B cell (primary cell): ENCODE data around the gene MCEMP1. TPM values are rescaled to one million over a fixed set of nuclear protein-coding genes. Genes with fewer than 3 reads are reported as not detected.

ENCODE experiments used
- ATAC-seq: fragments of 200-7000 bp; cut with Tn5 transposase; one replicate; pipeline ENCODE4 v1.10.0; 2021; ENCODE audit warnings: low read depth, mild to moderate bottlenecking, moderate number of reproducible peaks, moderate library complexity
- CTCF ChIA-PET: fragments of 350-600 bp; sonication (Branson Sonifier 250); formaldehyde crosslinking; loops from one replicate; lab custom pipeline; 2021; ENCODE audit warnings: antibody characterized with exemption, inconsistent platforms; lab: Charles Lee
- POLR2A ChIA-PET: fragments of 350-600 bp; sonication (Branson Sonifier 250); formaldehyde crosslinking; loops from one replicate; lab custom pipeline; 2021; ENCODE audit warnings: antibody characterized with exemption; lab: Charles Lee
- DNase-seq: peaks from one replicate; pipeline ENCODE4 v3.0.0; 2013
- H2AFZ ChIP-seq: 2 replicates; pipeline ENCODE4 v1.6.1; 2012; ENCODE audit warnings: mild to moderate bottlenecking, low read depth, low read length; ENCODE audit not compliant: insufficient read depth, poor library complexity, severe bottlenecking
- H3K27ac ChIP-seq, 2 donors: 1 replicate in 1 of 2; 2 replicates in 1 of 2; pipeline ENCODE4 v1.5.1; 2012 to 2013; ENCODE audit warnings: low read length in 2 of 2, mild to moderate bottlenecking in 2 of 2, moderate library complexity in 1 of 2
- H3K27me3 ChIP-seq, 4 experiments: fragments of 200-600 bp in 1 of 4; sonication (generic) in 1 of 4; replicated peaks in 1 of 4; 1 replicate in 2 of 4; 2 replicates in 2 of 4; pipeline versions ENCODE4 v1.6.1 to v1.7.0; 2013 to 2016; ENCODE audit warnings: low read length in 3 of 4, mild to moderate bottlenecking in 2 of 4, mixed read lengths in 1 of 4, moderate library complexity in 1 of 4; ENCODE audit not compliant: insufficient read depth in 4 of 4, control insufficient read depth in 3 of 4; ENCODE audit errors: control extremely low read depth in 1 of 4
- H3K36me3 ChIP-seq, 2 experiments: replicated peaks in 1 of 2; 1 replicate in 1 of 2; 2 replicates in 1 of 2; pipeline versions ENCODE4 v1.6.1 to v1.7.1; 2013; ENCODE audit warnings: low read length in 1 of 2; ENCODE audit not compliant: insufficient read depth in 2 of 2, control insufficient read depth in 1 of 2; ENCODE audit errors: control extremely low read depth in 1 of 2, extremely low read depth in 1 of 2
- H3K4me1 ChIP-seq, 2 donors: fragments of 200-600 bp in 1 of 2; sonication (generic) in 1 of 2; 1 replicate in 1 of 2; 2 replicates in 1 of 2; pipeline versions ENCODE4 v1.5.1 to v1.6.1; 2013 to 2017; ENCODE audit warnings: low read length in 2 of 2; ENCODE audit not compliant: control insufficient read depth in 2 of 2, insufficient read depth in 2 of 2
- H3K4me2 ChIP-seq: replicated peaks from 2 replicates; pipeline ENCODE3; 2012; ENCODE audit warnings: mild to moderate bottlenecking, low read depth, low read length; ENCODE audit not compliant: poor library complexity, severe bottlenecking
- H3K4me3 ChIP-seq, 5 experiments: fragments of 200-600 bp in 1 of 5; sonication (generic) in 1 of 5; 1 replicate in 3 of 5; 2 replicates in 2 of 5; pipeline versions ENCODE4 v1.5.1 to v1.7.0; 2011 to 2016; ENCODE audit warnings: low read length in 4 of 5, mild to moderate bottlenecking in 4 of 5, low read depth in 2 of 5, control low read depth in 1 of 5, moderate library complexity in 1 of 5; ENCODE audit not compliant: insufficient read depth in 1 of 5; ENCODE audit errors: control extremely low read depth in 1 of 5, extremely low read depth in 1 of 5
- H3K79me2 ChIP-seq: fragments of 200-600 bp; sonication (generic); one replicate; pipeline ENCODE4 v1.6.0; 2016; ENCODE audit warnings: low read length; ENCODE audit not compliant: control insufficient read depth, insufficient read depth
- H3K9ac ChIP-seq: fragments of 200-600 bp; sonication (generic); 2 replicates; pipeline ENCODE4 v1.6.1; 2017; ENCODE audit warnings: mild to moderate bottlenecking, low read length, moderate library complexity
- H3K9me3 ChIP-seq, 3 donors: one replicate each; pipeline versions ENCODE4 v1.6.1 to v1.7.1; 2013; ENCODE audit warnings: low read length in 2 of 3; ENCODE audit not compliant: control insufficient read depth in 2 of 3, insufficient read depth in 1 of 3; ENCODE audit errors: control extremely low read depth in 1 of 3
- H4K20me1 ChIP-seq: 2 replicates; pipeline ENCODE4 v1.6.0; 2012; ENCODE audit warnings: mild to moderate bottlenecking, low read length; ENCODE audit not compliant: insufficient read depth, control insufficient read depth, poor library complexity, severe bottlenecking
- H3K27ac Mint-ChIP-seq: one replicate; pipeline ENCODE4 v1.8.0; 2021; ENCODE audit warnings: mixed read lengths
- H3K27me3 Mint-ChIP-seq: one replicate; pipeline ENCODE4 v1.8.0; 2021; ENCODE audit warnings: mixed read lengths
- H3K4me1 Mint-ChIP-seq: one replicate; pipeline ENCODE4 v1.8.0; 2021; ENCODE audit warnings: mixed read lengths
- H3K4me3 Mint-ChIP-seq: one replicate; pipeline ENCODE4 v1.8.0; 2021; ENCODE audit warnings: mixed read lengths
- H3K9me3 Mint-ChIP-seq: one replicate; pipeline ENCODE4 v1.8.0; 2022; ENCODE audit warnings: mixed read lengths; ENCODE audit not compliant: insufficient read depth
- EZH2 ChIP-seq: IDR thresholded peaks from 2 replicates; pipeline ENCODE4 v1.6.1; 2012; ENCODE audit warnings: borderline replicate concordance, low read depth, mild to moderate bottlenecking, moderate library complexity, low read length; ENCODE audit not compliant: insufficient read depth, poor library complexity, severe bottlenecking
- WGBS: methylation state at CpG from one replicate; pipeline ENCODE4 v1.1.5; 2013; ENCODE audit warnings: missing lambda C conversion rate; ENCODE audit not compliant: insufficient coverage; 5-methylcytosine and 5-hydroxymethylcytosine counted together
- intact Hi-C: fragments of 100-400 bp; cut with micrococcal nuclease; formaldehyde crosslinking; loops from one replicate; pipeline ENCODE4 v1.10.0; 2022
- polyA plus RNA-seq: library from polyadenylated mRNA; depleted of rRNA; stranded (reverse); fragments of >200 nt; gene quantifications from 2 replicates; pipeline ENCODE4 v1.2.3, GENCODE V29; 2012
- total RNA-seq, 2 donors: library from RNA; stranded (reverse); fragments of 120-200 nt in 1 of 2; gene quantifications; 1 replicate in 1 of 2; 2 replicates in 1 of 2; pipeline versions ENCODE4 v1.2.3 to v1.2.4, GENCODE V29; 2013 to 2022
- TF ChIP-seq, protein P1 (sequence below): fragments of 200-600 bp; IDR thresholded peaks from one replicate; pipeline ENCODE4 v1.8.0; 2022; ENCODE audit warnings: antibody characterized with exemption, mild to moderate bottlenecking

Gene MCEMP1
- total and polyA plus RNA-seq, 2 donors (not counting 1 experiment from before 2014, with no cell fraction given), result 0.57 TPM; not detected in 1

DNA sequence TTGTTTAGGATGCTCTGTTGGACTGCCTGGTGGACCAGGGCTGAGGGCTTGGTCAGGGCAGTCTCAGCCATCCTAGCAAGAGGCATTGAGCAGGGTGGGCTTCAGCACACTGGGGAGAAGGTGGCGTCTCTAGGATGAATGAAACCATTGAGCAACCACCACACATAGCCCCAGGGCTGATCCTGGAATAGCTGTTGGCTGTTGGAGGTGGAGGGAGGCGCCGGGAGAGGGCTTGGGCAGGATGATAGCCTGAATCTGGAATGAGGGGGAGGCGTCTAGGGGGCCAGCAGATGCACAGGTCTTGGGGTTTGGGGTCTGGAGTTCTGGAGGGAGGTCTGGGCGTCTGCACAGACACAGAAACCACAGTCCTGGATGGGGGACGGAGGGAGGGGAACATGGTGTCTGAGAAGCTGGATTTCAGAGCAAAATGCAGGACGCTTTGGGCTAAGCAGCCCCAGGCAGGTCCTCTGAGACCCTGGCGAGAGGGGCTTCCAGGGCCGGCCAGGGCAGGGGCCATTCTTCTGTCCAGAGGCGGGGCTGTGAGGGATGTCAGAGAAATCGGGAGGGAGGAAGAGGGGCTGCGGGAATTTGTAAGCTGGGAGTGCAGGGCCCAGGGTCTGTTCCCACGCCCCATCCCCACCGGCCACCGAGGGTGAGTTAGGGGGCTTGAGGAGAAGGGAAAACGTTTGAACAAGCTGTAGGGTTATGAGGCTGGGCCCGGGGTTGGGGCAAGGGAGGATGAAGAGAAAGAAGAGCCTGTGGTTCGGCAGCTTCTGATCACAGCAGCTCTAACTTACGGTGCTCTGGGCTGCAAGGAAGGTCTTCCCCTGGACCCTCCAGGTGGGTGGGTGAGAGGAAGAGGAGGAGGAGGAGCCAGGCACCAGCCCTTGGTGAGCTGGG, 8.9 kb downstream of the MCEMP1 start:
- H3K9me3 ChIP-seq, result peaks cover 0 to 4% (median 0%) of the 10 kb centered on the region in 3 donors
- Mint-ChIP-seq H3K27ac (peak overlapping the region; percentile 68), H3K27me3 (no peaks in the 10 kb centered on the region), H3K4me1 (peaks cover 35% of the 10 kb centered on the region), H3K4me3 (no peak overlapping the region), H3K9me3 (no peaks in the 10 kb centered on the region)
- H3K4me1 ChIP-seq, result peaks cover 11 to 16% of the 10 kb centered on the region in 2 donors
- peaks cover 30% of the 10 kb centered on the region for H3K79me2 ChIP-seq
- H2AFZ ChIP-seq, result no peak overlapping the region
- ChIA-PET CTCF (interaction anchor here (0.6 to 1.3 kb wide), 4 partner anchors 13 to 114 kb away, joined by 3 to 4 read pairs (median 4); no protein-coding TSS in a partner anchor), POLR2A (interaction anchor here (0.8 kb wide), 1 partner anchor 24 kb away, joined by 3 read pairs; no protein-coding TSS in a partner anchor)
- H3K4me2 ChIP-seq, result no peak overlapping the region
- ATAC-seq (no peak), DNase-seq (peak; percentile 22)
- TF ChIP-seq, protein P1, sequence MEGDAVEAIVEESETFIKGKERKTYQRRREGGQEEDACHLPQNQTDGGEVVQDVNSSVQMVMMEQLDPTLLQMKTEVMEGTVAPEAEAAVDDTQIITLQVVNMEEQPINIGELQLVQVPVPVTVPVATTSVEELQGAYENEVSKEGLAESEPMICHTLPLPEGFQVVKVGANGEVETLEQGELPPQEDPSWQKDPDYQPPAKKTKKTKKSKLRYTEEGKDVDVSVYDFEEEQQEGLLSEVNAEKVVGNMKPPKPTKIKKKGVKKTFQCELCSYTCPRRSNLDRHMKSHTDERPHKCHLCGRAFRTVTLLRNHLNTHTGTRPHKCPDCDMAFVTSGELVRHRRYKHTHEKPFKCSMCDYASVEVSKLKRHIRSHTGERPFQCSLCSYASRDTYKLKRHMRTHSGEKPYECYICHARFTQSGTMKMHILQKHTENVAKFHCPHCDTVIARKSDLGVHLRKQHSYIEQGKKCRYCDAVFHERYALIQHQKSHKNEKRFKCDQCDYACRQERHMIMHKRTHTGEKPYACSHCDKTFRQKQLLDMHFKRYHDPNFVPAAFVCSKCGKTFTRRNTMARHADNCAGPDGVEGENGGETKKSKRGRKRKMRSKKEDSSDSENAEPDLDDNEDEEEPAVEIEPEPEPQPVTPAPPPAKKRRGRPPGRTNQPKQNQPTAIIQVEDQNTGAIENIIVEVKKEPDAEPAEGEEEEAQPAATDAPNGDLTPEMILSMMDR, result no peak
- TF ChIP-seq EZH2, result no peak
- peak overlapping the region in 1 of 2 donors; percentile 48 for H3K27ac ChIP-seq
- no peak overlapping the region for H3K4me3 ChIP-seq
- peaks cover 0 to 49% of the 10 kb centered on the region in 2 experiments for H3K36me3 ChIP-seq
- H3K9ac ChIP-seq, result no peak overlapping the region
- intact Hi-C loops, result no loop called here
- H4K20me1 ChIP-seq, result peaks cover 53% of the 10 kb centered on the region
- H3K27me3 ChIP-seq, result no peaks in the 10 kb centered on the region
- WGBS, result 94% methylated on average over 16 of the region's 19 CpGs

DNA sequence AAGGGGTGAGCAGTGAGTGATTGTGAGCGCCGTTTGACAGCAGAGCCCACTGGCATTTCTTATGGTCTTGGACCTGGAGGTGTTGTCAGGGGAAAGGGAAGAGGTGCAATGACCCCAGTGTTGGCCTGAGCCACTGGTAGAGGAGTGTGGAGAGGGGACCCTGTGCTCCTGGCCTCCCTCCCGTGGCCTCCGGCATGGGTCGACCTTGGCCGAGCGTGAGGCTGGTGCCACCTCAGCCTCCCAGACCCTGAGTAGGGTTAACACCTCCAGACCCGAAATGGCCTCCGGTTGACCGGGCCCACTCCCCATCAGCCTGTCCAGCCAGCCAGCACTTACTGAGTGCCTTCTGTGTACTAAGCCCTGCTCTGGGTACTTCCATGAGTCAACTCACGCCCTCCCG, 10.3 kb downstream of the MCEMP1 start:
- Mint-ChIP-seq H3K27me3 (no peaks in the 10 kb centered on the region), H3K4me3 (no peak overlapping the region), H3K27ac (peak overlapping the region; percentile 38), H3K9me3 (no peaks in the 10 kb centered on the region), H3K4me1 (peaks cover 26% of the 10 kb centered on the region)
- H3K4me3 ChIP-seq, result no peak overlapping the region
- peaks cover 18 to 21% of the 10 kb centered on the region in 2 donors for H3K4me1 ChIP-seq
- H4K20me1 ChIP-seq, result peaks cover 53% of the 10 kb centered on the region
- intact Hi-C loops, result no loop called here
- peaks cover 30% of the 10 kb centered on the region for H3K79me2 ChIP-seq
- no peak overlapping the region for H2AFZ ChIP-seq
- peaks cover 0 to 54% of the 10 kb centered on the region in 2 experiments for H3K36me3 ChIP-seq
- DNase-seq (peak; percentile 19), ATAC-seq (no peak)
- no peak overlapping the region for H3K9ac ChIP-seq
- no peaks in the 10 kb centered on the region for H3K27me3 ChIP-seq
- no peak for TF ChIP-seq EZH2
- TF ChIP-seq, protein P1, result no peak
- ChIA-PET CTCF (no interaction called here), POLR2A (no interaction called here)
- peaks cover 0 to 4% (median 0%) of the 10 kb centered on the region in 3 donors for H3K9me3 ChIP-seq
- 97% methylated on average over 12 of the region's 12 CpGs for WGBS
- H3K27ac ChIP-seq, result no peak overlapping the region
- no peak overlapping the region for H3K4me2 ChIP-seq
